ENCODE measurements around the gene B4GALNT1. TPM values are rescaled to one million over a fixed set of nuclear protein-coding genes. Genes with fewer than 3 reads are reported as not detected.
A peak's percentile ranks its signal among the peaks of the same experiment; 100 is the strongest.
"Not testable (repeated sequence)": the region's sequence is repeated elsewhere in the genome, so short reads cannot be mapped to it uniquely, and the experiment has no call there.

The B4GALNT1 gene
- total RNA-seq, 1 experiment from 2014 or later = 0.59 TPM

GRCh38 chr12:57620245-57620935 is 12.6 kb downstream of the B4GALNT1 start:
- Histone ChIP-seq H3K4me3 (ENCODE audit: insufficient read depth, low read depth, low read length) (no peak overlapping the region), H3K27me3 (ENCODE audit: control insufficient read depth, insufficient read depth, low read length) (peaks cover 99% of the 10 kb centered on the region), H3K36me3 (replicated peaks; ENCODE audit: control insufficient read depth, insufficient read depth, low read length) (no peaks in the 10 kb centered on the region)
- DNase-seq = no peak

- peaks cover 99% of the 10 kb centered on the region for H3K27me3 ChIP-seq (ENCODE audit: control insufficient read depth, insufficient read depth, low read length)
- DNase-seq = peak; percentile 88
- H3K36me3 ChIP-seq (replicated peaks; ENCODE audit: control insufficient read depth, insufficient read depth, low read length) = no peaks in the 10 kb centered on the region
- H3K4me3 ChIP-seq (ENCODE audit: insufficient read depth, low read depth, low read length) = peak overlapping the region; percentile 17; the same call in 1 of the 2 replicates
Measured at GRCh38 chr12:57619434-57620244, 13.4 kb downstream of the B4GALNT1 start.

- Histone ChIP-seq H3K4me3 (ENCODE audit: insufficient read depth, low read depth, low read length) (no peak overlapping the region), H3K36me3 (replicated peaks; ENCODE audit: control insufficient read depth, insufficient read depth, low read length) (no peaks in the 10 kb centered on the region), H3K27me3 (ENCODE audit: control insufficient read depth, insufficient read depth, low read length) (peaks cover 99% of the 10 kb centered on the region)
- DNase-seq = no peak
Measured at GRCh38 chr12:57618966-57619433, 14.0 kb downstream of the B4GALNT1 start.

GRCh38 chr12:57618431-57618830 is 14.6 kb downstream of the B4GALNT1 start:
- DNase-seq; H3K4me3 ChIP-seq (ENCODE audit: insufficient read depth, low read depth, low read length); H3K36me3 ChIP-seq (replicated peaks; ENCODE audit: control insufficient read depth, insufficient read depth, low read length): not testable (repeated sequence)
- H3K27me3 ChIP-seq (ENCODE audit: control insufficient read depth, insufficient read depth, low read length) = peaks cover 99% of the 10 kb centered on the region

- peaks cover 99% of the 10 kb centered on the region for H3K27me3 ChIP-seq (ENCODE audit: control insufficient read depth, insufficient read depth, low read length)
- DNase-seq = peak; percentile 22
- no peaks in the 10 kb centered on the region for H3K36me3 ChIP-seq (replicated peaks; ENCODE audit: control insufficient read depth, insufficient read depth, low read length)
- no peak overlapping the region for H3K4me3 ChIP-seq (ENCODE audit: insufficient read depth, low read depth, low read length)
Measured at GRCh38 chr12:57617942-57618341, 15.1 kb downstream of the B4GALNT1 start.

- no peak for DNase-seq
- peaks cover 97% of the 10 kb centered on the region for H3K27me3 ChIP-seq (ENCODE audit: control insufficient read depth, insufficient read depth, low read length)
- no peaks in the 10 kb centered on the region for H3K36me3 ChIP-seq (replicated peaks; ENCODE audit: control insufficient read depth, insufficient read depth, low read length)
- no peak overlapping the region for H3K4me3 ChIP-seq (ENCODE audit: insufficient read depth, low read depth, low read length)
Measured at GRCh38 chr12:57616383-57617101, 16.5 kb downstream of the B4GALNT1 start.

- Histone ChIP-seq H3K4me3 (ENCODE audit: insufficient read depth, low read depth, low read length) (no peak overlapping the region), H3K36me3 (replicated peaks; ENCODE audit: control insufficient read depth, insufficient read depth, low read length) (no peaks in the 10 kb centered on the region), H3K27me3 (ENCODE audit: control insufficient read depth, insufficient read depth, low read length) (peaks cover 97% of the 10 kb centered on the region)
- peak; percentile 19 for DNase-seq
Measured at GRCh38 chr12:57615637-57616036, 17.4 kb downstream of the B4GALNT1 start.

- Histone ChIP-seq H3K36me3 (replicated peaks; ENCODE audit: control insufficient read depth, insufficient read depth, low read length) (no peaks in the 10 kb centered on the region), H3K27me3 (ENCODE audit: control insufficient read depth, insufficient read depth, low read length) (peaks cover 96% of the 10 kb centered on the region), H3K4me3 (ENCODE audit: insufficient read depth, low read depth, low read length) (no peak overlapping the region)
- no peak for DNase-seq
Measured at GRCh38 chr12:57614948-57615500, 18.0 kb downstream of the B4GALNT1 start.

- Histone ChIP-seq H3K36me3 (replicated peaks; ENCODE audit: control insufficient read depth, insufficient read depth, low read length) (no peaks in the 10 kb centered on the region), H3K27me3 (ENCODE audit: control insufficient read depth, insufficient read depth, low read length) (peaks cover 92% of the 10 kb centered on the region), H3K4me3 (ENCODE audit: insufficient read depth, low read depth, low read length) (no peak overlapping the region)
- DNase-seq = peak; percentile 94
Measured at GRCh38 chr12:57614178-57614947, 18.6 kb downstream of the B4GALNT1 start.

- Histone ChIP-seq H3K27me3 (ENCODE audit: control insufficient read depth, insufficient read depth, low read length) (peaks cover 86% of the 10 kb centered on the region), H3K36me3 (replicated peaks; ENCODE audit: control insufficient read depth, insufficient read depth, low read length) (no peaks in the 10 kb centered on the region)
- peak; percentile 19 for DNase-seq
Measured at GRCh38 chr12:57613427-57614109, 19.4 kb downstream of the B4GALNT1 start.

GRCh38 chr12:57612711-57613426 is 20.1 kb downstream of the B4GALNT1 start:
- H3K4me3 ChIP-seq (ENCODE audit: insufficient read depth, low read depth, low read length) = no peak overlapping the region
- DNase-seq = no peak
- no peaks in the 10 kb centered on the region; the same call in 1 of the 2 replicates for H3K36me3 ChIP-seq (replicated peaks; ENCODE audit: control insufficient read depth, insufficient read depth, low read length)
- H3K27me3 ChIP-seq (ENCODE audit: control insufficient read depth, insufficient read depth, low read length) = peaks cover 79% of the 10 kb centered on the region

More at GRCh38 chr12:57613427-57614109, 19.4 kb downstream of the B4GALNT1 start:
- H3K4me3 ChIP-seq (ENCODE audit: insufficient read depth, low read depth, low read length) = no peak overlapping the region

GRCh38 chr12:57611827-57612710 is 20.9 kb downstream of the B4GALNT1 start:
- Histone ChIP-seq H3K27me3 (ENCODE audit: control insufficient read depth, insufficient read depth, low read length) (peaks cover 71% of the 10 kb centered on the region), H3K36me3 (replicated peaks; ENCODE audit: control insufficient read depth, insufficient read depth, low read length) (no peaks in the 10 kb centered on the region; the same call in 1 of the 2 replicates), H3K4me3 (ENCODE audit: insufficient read depth, low read depth, low read length) (peak overlapping the region; percentile 63)
- DNase-seq = peak; percentile 64
